HCT116 (cell line): ENCODE results near the gene ACTN2. TPM values are rescaled to one million over a fixed set of nuclear protein-coding genes. Genes with fewer than 3 reads are reported as not detected.

Experiments used
- ATAC-seq: fragments of 200-7000 bp; cut with Tn5 transposase; 2 replicates; pipeline ENCODE4 v1.9.1; 2020; ENCODE audit warnings: mild to moderate bottlenecking, moderate library complexity
- BruUV-seq: library from RNA; stranded (reverse); fragments of 400-500 nt; replicated peaks from 2 replicates; lab custom pipeline; 2021; lab: Mats Ljungman, UMichigan
- CTCF ChIA-PET: fragments of 300-600 bp; sonication (Branson Sonifier 250); formaldehyde crosslinking; loops from one replicate; lab custom pipeline; 2021; ENCODE audit warnings: antibody characterized with exemption; lab: Charles Lee
- POLR2A ChIA-PET: fragments of 300-600, 350-600 bp; sonication (Branson Sonifier 250); formaldehyde crosslinking; loops from one replicate; lab custom pipeline; 2021; ENCODE audit warnings: antibody characterized with exemption; lab: Charles Lee
- RAD21 ChIA-PET, 2 experiments: fragments of 300-600 bp; sonication (Branson Sonifier 250); formaldehyde crosslinking; loops; one replicate each; lab custom pipeline; 2023; ENCODE audit warnings: low total read pairs in 2 of 2; ENCODE audit not compliant: uncharacterized antibody in 2 of 2, unreplicated experiment in 2 of 2, low non-redundant PET in 1 of 2; lab: Charles Lee
- DNase-seq: peaks from one replicate; pipeline ENCODE4 v3.0.0-alpha.2; 2010; ENCODE audit warnings: low read depth, low spot score
- H2AFZ ChIP-seq: fragments of 200-600 bp; shearing (Covaris generic), sonication (generic); 2 replicates; pipeline ENCODE4 v1.6.1; 2017; ENCODE audit warnings: low read depth, mixed run types, mixed read lengths, antibody characterized with exemption, low read length; ENCODE audit not compliant: poor library complexity, severe bottlenecking
- H3K27ac ChIP-seq: 2 replicates; pipeline ENCODE4 v1.5.1; 2012; ENCODE audit warnings: low read depth, low read length
- H3K27me3 ChIP-seq: fragments of 200-600 bp; sonication (generic); 2 replicates; pipeline ENCODE4 v1.6.1; 2016; ENCODE audit warnings: mixed run types, low read length, mixed read lengths; ENCODE audit not compliant: insufficient read depth
- H3K36me3 ChIP-seq, 2 experiments: fragments of 200-500 bp in 1 of 2; fragments of 200-600 bp in 1 of 2; sonication (Bioruptor generic) in 1 of 2; sonication (generic) in 1 of 2; 2 replicates each; pipeline versions ENCODE4 v1.5.1 to v1.6.1; 2014 to 2016; ENCODE audit warnings: low read length in 2 of 2, inconsistent platforms in 1 of 2, mixed read lengths in 1 of 2, mixed run types in 1 of 2; ENCODE audit not compliant: insufficient read depth in 2 of 2, control insufficient read depth in 1 of 2
- H3K4me1 ChIP-seq, 2 experiments: fragments of 200-600 bp in 1 of 2; sonication (generic) in 1 of 2; 2 replicates each; pipeline versions ENCODE4 v1.5.1 to v1.6.1; 2012 to 2017; ENCODE audit warnings: low read length in 2 of 2, inconsistent platforms in 1 of 2, mild to moderate bottlenecking in 1 of 2, mixed read lengths in 1 of 2, mixed run types in 1 of 2, moderate library complexity in 1 of 2; ENCODE audit not compliant: insufficient read depth in 2 of 2, control insufficient read depth in 1 of 2
- H3K4me2 ChIP-seq: fragments of 200-600 bp; sonication (generic); 2 replicates; pipeline ENCODE4 v1.6.1; 2017; ENCODE audit warnings: mixed run types, low read length, mixed read lengths
- H3K4me3 ChIP-seq, 2 experiments: fragments of 200-600 bp in 1 of 2; sonication (generic) in 1 of 2; replicated peaks in 1 of 2; 2 replicates each; pipeline ENCODE4 v1.5.1; 2011 to 2016; ENCODE audit warnings: low read length in 2 of 2, control low read depth in 1 of 2, low read depth in 1 of 2, mild to moderate bottlenecking in 1 of 2, mixed read lengths in 1 of 2, mixed run types in 1 of 2
- H3K79me2 ChIP-seq: fragments of 200-600 bp; sonication (generic); 2 replicates; pipeline ENCODE4 v1.6.1; 2017; ENCODE audit warnings: mild to moderate bottlenecking, mixed run types, low read length, moderate library complexity, mixed read lengths; ENCODE audit not compliant: insufficient read depth
- H3K9ac ChIP-seq: fragments of 200-600 bp; sonication (generic); 2 replicates; pipeline ENCODE4 v1.6.1; 2016; ENCODE audit warnings: low read length, mixed read lengths
- H3K9me2 ChIP-seq: fragments of 200-600 bp; sonication (generic), shearing (Covaris generic); 2 replicates; pipeline ENCODE4 v1.6.1; 2017; ENCODE audit warnings: mixed run types, mild to moderate bottlenecking, moderate library complexity; ENCODE audit not compliant: insufficient read depth
- H3K9me3 ChIP-seq, 2 experiments: fragments of 200-500 bp in 1 of 2; fragments of 200-600 bp in 1 of 2; sonication (Bioruptor generic) in 1 of 2; sonication (generic) in 1 of 2; 2 replicates each; pipeline ENCODE4 v1.6.1; 2014 to 2017; ENCODE audit warnings: low read length in 2 of 2, mixed read lengths in 2 of 2, inconsistent platforms in 1 of 2, low read depth in 1 of 2, mild to moderate bottlenecking in 1 of 2, mixed run types in 1 of 2, moderate library complexity in 1 of 2; ENCODE audit not compliant: control insufficient read depth in 1 of 2, insufficient read depth in 1 of 2
- H4K20me1 ChIP-seq: fragments of 200-600 bp; sonication (generic), shearing (Covaris generic); 2 replicates; pipeline ENCODE4 v1.6.1; 2017; ENCODE audit warnings: mixed run types, mild to moderate bottlenecking, moderate library complexity; ENCODE audit not compliant: insufficient read depth
- CBX3 ChIP-seq: IDR thresholded peaks from 2 replicates; pipeline ENCODE4 v1.6.1; 2012; ENCODE audit warnings: low read depth
- CEBPB ChIP-seq: IDR thresholded peaks from 2 replicates; pipeline ENCODE4 v1.6.1; 2012; ENCODE audit warnings: low read depth
- POLR2A ChIP-seq: IDR thresholded peaks from 2 replicates; pipeline ENCODE4 v1.7.0; 2011; ENCODE audit warnings: borderline replicate concordance; ENCODE audit not compliant: insufficient read depth, insufficient read length; ENCODE audit errors: extremely low read depth
- RAD21 ChIP-seq: IDR thresholded peaks from 2 replicates; pipeline ENCODE4 v1.6.1; 2012; ENCODE audit warnings: low read depth, mild to moderate bottlenecking
- SIN3A ChIP-seq: IDR thresholded peaks from 2 replicates; pipeline ENCODE4 v1.6.1; 2012; ENCODE audit warnings: low read depth
- SRF ChIP-seq: IDR thresholded peaks from 2 replicates; pipeline ENCODE4 v1.6.1; 2012; ENCODE audit warnings: low read depth
- ZNF274 ChIP-seq: fragments of 200-500 bp; sonication (Bioruptor generic); IDR thresholded peaks from 2 replicates; pipeline ENCODE4 v1.6.1; 2014; ENCODE audit warnings: mild to moderate bottlenecking, low read depth, low read length, inconsistent platforms
- intact Hi-C: fragments of 100-400 bp; cut with micrococcal nuclease; formaldehyde crosslinking; loops from 2 replicates; pipeline ENCODE4 v1.10.0; 2022
- total RNA-seq: library from RNA; stranded (reverse); gene quantifications from one replicate; pipeline ENCODE4 v1.2.1, GENCODE V29; 2021; ENCODE audit not compliant: unreplicated experiment
- TF ChIP-seq, protein P1 (sequence below), 3 experiments: fragments of 200-600 bp in 1 of 3; sonication (generic) in 1 of 3; IDR thresholded peaks in 2 of 3; conservative IDR thresholded peaks in 1 of 3; 2 replicates each; pipeline ENCODE4 v1.5.1; 2012 to 2017; ENCODE audit warnings: low read depth in 2 of 3, low read length in 2 of 3, antibody characterized with exemption in 1 of 3, borderline replicate concordance in 1 of 3, control low read depth in 1 of 3, mild to moderate bottlenecking in 1 of 3, mixed read lengths in 1 of 3, mixed run types in 1 of 3, moderate library complexity in 1 of 3; ENCODE audit not compliant: insufficient read depth in 1 of 3
- TF ChIP-seq, protein P2 (sequence below): IDR thresholded peaks from 2 replicates; pipeline ENCODE4 v1.6.1; 2012

ACTN2 gene
- total RNA-seq, 1 experiment from 2014 or later: 0.20 TPM

DNA sequence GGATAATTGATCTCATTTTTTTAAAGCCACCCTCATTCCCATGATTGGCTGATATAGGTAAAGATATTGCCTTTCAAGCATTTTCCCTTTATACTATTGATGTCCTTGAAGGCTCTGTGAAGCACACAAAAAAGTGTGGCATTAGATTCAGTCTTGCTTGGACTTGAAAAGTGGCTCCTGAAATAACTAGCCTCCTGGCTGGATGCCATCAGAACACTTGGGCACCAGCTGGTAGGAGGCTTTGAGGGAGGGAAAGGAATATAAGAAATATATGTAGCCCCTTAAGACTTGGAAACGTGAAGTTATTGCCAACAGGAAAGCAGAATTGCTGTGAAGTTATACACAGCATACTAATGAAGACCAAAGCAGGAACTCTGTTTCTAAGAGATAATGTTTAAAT lies 122.8 kb downstream of the ACTN2 start:
- Histone ChIP-seq H2AFZ (no peak overlapping the region), H3K9me3 (no peaks in the 10 kb centered on the region), H3K79me2 (no peaks in the 10 kb centered on the region; the same call in none of the 2 replicates), H3K9me2 (no peaks in the 10 kb centered on the region), H3K27me3 (no peaks in the 10 kb centered on the region), H3K4me1 (no peaks in the 10 kb centered on the region), H4K20me1 (no peaks in the 10 kb centered on the region), H3K4me3 (no peak overlapping the region), H3K9ac (no peak overlapping the region), H3K27ac (no peak overlapping the region), H3K36me3 (peaks cover 0 to 5% of the 10 kb centered on the region in 2 experiments; a peak in 2 of 4 replicates), H3K4me2 (no peak overlapping the region)
- POLR2A ChIA-PET: no interaction called here
- DNase-seq (no peak), ATAC-seq (no peak)
- CTCF ChIA-PET: no interaction called here
- TF ChIP-seq CEBPB (no peak), ZNF274 (no peak), SRF (no peak), SIN3A (no peak)
- TF ChIP-seq, protein P1, sequence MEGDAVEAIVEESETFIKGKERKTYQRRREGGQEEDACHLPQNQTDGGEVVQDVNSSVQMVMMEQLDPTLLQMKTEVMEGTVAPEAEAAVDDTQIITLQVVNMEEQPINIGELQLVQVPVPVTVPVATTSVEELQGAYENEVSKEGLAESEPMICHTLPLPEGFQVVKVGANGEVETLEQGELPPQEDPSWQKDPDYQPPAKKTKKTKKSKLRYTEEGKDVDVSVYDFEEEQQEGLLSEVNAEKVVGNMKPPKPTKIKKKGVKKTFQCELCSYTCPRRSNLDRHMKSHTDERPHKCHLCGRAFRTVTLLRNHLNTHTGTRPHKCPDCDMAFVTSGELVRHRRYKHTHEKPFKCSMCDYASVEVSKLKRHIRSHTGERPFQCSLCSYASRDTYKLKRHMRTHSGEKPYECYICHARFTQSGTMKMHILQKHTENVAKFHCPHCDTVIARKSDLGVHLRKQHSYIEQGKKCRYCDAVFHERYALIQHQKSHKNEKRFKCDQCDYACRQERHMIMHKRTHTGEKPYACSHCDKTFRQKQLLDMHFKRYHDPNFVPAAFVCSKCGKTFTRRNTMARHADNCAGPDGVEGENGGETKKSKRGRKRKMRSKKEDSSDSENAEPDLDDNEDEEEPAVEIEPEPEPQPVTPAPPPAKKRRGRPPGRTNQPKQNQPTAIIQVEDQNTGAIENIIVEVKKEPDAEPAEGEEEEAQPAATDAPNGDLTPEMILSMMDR (IDR thresholded peaks at IDR 0.05 in 2 of 3, conservative IDR thresholded peaks at IDR 0.05 in 1 of 3; ENCODE audit: borderline replicate concordance in 1 of 3, insufficient read depth in 1 of 3, low read depth in 2 of 3, low read length in 2 of 3): no peak
- no TSS peak for BruUV-seq
- intact Hi-C loops: no loop called here
- RAD21 ChIA-PET: no interaction called here

DNA sequence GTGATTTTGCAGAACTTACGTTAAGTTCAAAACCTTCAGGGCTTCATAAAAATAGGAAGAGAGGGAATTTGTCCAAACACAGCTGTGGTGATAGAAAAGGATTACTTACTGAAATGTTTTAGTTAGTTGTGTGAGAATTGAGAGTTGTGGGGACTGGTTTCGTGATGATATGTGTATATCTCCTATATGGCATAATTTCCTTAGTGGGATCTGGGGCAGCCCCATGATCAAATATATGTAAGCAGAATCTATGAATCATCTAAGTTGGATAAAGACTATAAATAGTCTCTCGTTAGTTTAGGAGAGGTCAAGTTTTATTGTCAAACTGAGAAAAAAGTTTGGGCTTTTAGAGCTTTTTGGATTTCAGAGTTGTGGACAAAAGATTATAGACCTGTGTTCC lies 123.7 kb downstream of the ACTN2 start:
- H2AFZ ChIP-seq: no peak overlapping the region
- H3K36me3 ChIP-seq: peaks cover 0 to 5% of the 10 kb centered on the region in 2 experiments; a peak in 3 of 4 replicates
- H3K9me2 ChIP-seq: no peaks in the 10 kb centered on the region
- RAD21 ChIA-PET: no interaction called here
- CTCF ChIA-PET: no interaction called here
- ATAC-seq: no peak
- no peak overlapping the region for H3K27ac ChIP-seq
- TF ChIP-seq SRF (no peak), RAD21 (no peak), CBX3 (no peak), POLR2A (no peak)
- TF ChIP-seq, protein P2, sequence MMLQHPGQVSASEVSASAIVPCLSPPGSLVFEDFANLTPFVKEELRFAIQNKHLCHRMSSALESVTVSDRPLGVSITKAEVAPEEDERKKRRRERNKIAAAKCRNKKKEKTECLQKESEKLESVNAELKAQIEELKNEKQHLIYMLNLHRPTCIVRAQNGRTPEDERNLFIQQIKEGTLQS: no peak
- TF ChIP-seq, all 23 proteins: peak for 0
- Histone ChIP-seq H3K27me3 (no peaks in the 10 kb centered on the region), H3K4me3 (no peak overlapping the region), H3K4me1 (no peaks in the 10 kb centered on the region), H3K9me3 (no peaks in the 10 kb centered on the region), H3K4me2 (no peak overlapping the region), H3K9ac (no peak overlapping the region), H3K79me2 (no peaks in the 10 kb centered on the region; the same call in 1 of the 2 replicates), H4K20me1 (no peaks in the 10 kb centered on the region)
- POLR2A ChIA-PET: no interaction called here
- no TSS peak for BruUV-seq
- DNase-seq: no peak
- intact Hi-C loops: no loop called here
